Retinal pigment epithelial cell (primary cell): Measurements from ENCODE around the gene SPPL2A.

Source experiments
- DNase-seq: peaks from one replicate; pipeline ENCODE4 v3.0.0-alpha.2; 2010; ENCODE audit warnings: low read depth
- H3K4me3 ChIP-seq: 2 replicates; pipeline ENCODE4 v1.5.1; 2011; ENCODE audit warnings: mild to moderate bottlenecking, low read length, control low read depth, moderate library complexity
- TF ChIP-seq, protein P1 (sequence below): conservative IDR thresholded peaks from 2 replicates; pipeline ENCODE4 v1.5.1; 2011; ENCODE audit warnings: low read depth, low read length, control low read depth, inconsistent platforms

The SPPL2A gene

DNA sequence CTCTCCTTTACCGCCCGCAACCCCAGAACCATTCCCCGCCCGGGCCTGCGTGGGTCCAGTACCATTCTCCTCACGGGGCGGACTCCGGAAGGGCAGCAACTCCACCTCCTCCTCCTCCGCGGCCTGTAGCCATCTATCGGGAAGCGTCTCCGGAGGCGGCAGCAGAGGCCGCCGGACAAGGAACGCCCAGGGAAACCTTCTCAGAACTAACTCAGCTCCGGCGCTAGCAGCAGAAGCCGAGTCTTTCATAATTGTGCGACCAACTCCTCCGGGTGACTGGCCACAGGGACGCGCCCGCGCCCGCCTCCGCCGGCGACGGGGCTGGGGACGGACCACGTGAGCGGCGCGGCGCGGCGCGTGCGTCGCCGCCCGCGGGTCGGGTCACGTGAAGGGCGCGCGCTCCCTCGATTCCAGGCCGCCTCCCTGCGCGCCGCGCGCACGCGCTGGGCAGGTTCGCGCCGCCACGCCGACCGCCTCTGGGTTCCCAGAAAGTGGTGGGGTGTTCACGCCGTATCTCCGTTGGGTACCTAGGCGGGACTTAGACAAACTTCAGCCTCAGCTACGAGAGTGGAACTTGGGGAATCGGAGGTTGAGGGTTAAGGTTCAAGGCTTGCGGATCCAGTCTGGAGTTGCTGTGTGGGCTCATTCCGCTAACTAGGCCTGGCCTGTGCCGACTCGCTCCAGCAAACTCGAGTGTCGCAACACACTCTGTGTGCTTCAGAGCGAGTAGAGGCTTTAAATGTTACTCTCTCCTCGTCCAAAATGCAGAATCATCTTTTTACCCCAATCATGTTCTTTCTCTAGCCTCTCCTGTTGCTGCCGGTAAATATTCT lies 78.8 kb downstream of the SPPL2A start, which contains the start of gene TRPM7:
TSS of gene TRPM7 (minus strand) at position 329 of the 833 bp plus-strand sequence. CDS start at position 65, 264 bp downstream.
- peak; percentile 49 for DNase-seq
- H3K4me3 ChIP-seq = peak within 1 kb of the TSS; percentile 94
- TF ChIP-seq, protein P1, sequence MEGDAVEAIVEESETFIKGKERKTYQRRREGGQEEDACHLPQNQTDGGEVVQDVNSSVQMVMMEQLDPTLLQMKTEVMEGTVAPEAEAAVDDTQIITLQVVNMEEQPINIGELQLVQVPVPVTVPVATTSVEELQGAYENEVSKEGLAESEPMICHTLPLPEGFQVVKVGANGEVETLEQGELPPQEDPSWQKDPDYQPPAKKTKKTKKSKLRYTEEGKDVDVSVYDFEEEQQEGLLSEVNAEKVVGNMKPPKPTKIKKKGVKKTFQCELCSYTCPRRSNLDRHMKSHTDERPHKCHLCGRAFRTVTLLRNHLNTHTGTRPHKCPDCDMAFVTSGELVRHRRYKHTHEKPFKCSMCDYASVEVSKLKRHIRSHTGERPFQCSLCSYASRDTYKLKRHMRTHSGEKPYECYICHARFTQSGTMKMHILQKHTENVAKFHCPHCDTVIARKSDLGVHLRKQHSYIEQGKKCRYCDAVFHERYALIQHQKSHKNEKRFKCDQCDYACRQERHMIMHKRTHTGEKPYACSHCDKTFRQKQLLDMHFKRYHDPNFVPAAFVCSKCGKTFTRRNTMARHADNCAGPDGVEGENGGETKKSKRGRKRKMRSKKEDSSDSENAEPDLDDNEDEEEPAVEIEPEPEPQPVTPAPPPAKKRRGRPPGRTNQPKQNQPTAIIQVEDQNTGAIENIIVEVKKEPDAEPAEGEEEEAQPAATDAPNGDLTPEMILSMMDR = peak; percentile 18

DNA sequence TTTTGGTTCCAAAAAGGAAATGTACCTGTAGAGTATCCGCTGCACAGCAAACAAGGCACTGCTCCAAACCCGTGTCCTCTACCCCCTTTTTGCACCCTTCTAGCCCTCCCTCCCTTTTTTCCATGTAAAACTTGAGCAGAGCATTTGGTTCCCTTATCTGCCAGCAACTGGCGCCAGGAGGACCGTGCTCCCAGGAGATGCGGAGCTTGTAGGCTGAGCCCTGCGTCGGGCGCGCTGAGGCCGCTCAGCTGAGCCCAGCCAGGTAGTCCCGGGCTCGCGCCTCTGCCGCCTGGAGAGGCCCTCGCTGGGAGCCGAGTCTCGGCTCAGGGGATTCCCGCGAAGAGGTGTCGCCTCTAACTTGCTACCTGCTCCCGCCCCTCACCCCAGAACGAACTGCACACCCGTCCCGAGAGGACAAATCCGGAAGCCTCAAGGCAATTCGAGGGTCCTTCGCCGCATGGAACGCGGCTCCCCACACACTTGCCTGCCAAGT lies 79.5 kb downstream of the SPPL2A start:
- no peak for DNase-seq
- peak overlapping the region; percentile 94 for H3K4me3 ChIP-seq
- TF ChIP-seq, protein P1 = no peak

DNA sequence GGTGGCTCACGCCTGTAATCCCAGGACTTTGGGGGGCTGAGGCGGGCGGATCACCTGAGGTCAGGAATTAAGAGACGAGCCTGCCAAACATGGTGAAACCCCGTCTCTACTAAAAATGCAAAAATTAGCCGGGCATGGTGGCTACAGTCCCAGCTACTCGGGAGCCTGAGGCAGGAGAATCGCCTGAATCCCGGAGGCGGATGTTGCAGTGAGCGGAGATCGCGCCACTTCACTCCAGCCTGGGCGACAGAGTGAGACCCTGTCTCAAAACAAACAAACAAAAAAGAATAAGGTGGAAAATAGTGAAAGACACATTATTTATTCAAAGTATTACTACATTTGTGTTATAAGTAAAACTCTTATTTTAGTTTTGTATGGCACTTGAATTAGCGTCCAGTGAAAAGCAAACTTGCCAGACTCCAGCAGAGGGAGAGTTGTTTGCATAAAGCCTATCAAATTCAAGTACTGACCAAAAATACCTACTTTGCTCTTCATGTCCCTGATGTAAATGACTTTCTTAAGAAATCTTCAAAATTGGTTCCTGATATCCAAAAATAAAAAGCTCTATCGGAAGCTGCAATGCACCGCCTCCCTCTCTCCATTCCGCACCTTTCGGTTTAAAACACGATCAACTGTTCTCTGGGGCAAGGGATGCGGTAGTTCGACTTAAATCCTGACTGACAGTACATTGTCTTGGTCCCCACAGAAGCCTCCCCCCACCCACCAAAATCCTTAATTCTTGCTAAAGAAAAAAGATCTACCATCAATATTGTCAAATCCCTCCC lies 80.1 kb downstream of the SPPL2A start:
- TF ChIP-seq, protein P1 = peak; percentile 22
- H3K4me3 ChIP-seq = peak overlapping the region; percentile 94
- DNase-seq = no peak

DNA sequence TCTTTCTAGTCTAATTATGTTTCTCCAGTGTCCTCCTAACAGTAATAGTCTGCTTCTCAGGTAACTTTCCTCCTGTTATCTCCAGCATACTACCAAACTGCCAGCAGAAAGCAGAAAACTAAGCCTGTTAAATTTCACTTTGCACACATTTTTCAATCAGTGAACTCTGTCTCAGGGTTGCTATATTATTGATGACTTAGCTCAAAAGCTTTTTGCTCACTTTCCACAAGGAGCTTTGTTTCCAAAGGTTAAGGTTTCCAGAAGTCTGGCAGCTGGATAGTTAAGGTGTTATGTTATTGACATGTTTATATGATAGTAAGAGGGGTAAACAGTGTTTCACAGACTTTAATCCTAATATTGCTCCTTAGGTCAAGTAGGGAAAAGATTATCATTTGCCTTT lies 84.0 kb downstream of the SPPL2A start:
- no peak overlapping the region for H3K4me3 ChIP-seq
- TF ChIP-seq, protein P1 = no peak
- DNase-seq = no peak

DNA sequence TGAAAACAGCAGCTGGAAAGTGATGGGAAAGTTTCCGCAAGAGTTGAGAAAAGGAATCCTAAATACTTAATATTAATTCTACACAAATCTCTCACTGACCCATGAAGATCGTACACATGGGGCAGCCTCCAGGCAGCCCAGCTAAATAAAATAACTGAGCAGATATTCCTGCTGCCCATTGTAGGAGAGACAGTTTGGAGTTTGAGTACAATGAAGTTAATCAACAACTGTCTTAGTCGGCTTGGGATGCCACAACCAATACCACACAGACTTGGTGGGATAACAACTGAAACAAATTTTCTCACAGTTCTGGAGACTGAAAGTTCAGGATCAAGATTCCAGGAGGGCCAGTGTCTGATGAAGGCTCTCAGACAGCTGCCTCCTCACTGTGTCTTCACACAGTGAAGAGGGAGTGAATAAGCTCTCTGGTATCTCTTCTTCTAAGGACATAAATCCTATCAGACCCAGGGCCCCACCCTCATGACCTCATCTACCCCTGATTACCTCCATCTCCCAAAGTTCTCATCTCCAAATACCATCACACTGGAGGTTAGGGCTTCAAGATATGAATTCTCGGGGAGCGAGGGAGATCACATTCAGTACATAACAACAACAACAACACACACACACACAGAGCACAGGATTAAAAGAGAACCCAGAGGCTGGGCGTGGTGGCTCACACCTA lies 88.6 kb downstream of the SPPL2A start:
- no peak for DNase-seq

DNA sequence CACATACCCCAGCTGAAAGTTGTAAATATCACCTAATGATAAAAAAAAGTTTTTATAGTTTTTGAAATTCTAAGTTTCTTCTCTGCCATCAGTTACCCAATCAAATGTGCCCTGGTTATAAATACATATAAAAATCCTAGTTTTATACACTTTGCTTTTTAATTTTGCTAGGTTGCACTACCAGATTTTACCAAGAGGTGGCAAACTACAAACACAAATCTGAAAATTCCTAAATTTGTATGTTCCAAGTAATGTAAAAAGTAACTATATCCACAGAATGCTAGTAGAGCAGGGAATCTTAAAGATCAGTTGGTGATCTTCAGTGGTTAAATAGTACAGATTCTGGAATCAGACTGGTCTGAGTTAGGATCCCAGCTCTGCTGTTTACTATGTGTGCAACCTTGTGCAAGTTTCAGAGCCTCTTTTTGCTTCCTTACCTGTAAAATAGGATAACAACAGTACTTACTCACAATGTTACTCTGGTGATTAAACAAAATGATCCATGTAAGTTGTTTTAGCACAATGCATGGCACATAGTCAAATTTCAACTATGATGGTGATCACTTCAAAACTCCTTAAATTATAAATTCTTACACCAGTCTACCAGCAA lies 89.9 kb downstream of the SPPL2A start:
- TF ChIP-seq, protein P1 = peak; percentile 75
- no peak overlapping the region for H3K4me3 ChIP-seq
- DNase-seq = no peak

More for the DNA sequence above, 88.6 kb downstream of the SPPL2A start:
- H3K4me3 ChIP-seq = no peak overlapping the region
- TF ChIP-seq, protein P1 = no peak
